Gastrocnemius medialis (tissue), 4 donors: ENCODE measurements around the gene VAC14. TPM values are rescaled to one million over a fixed set of nuclear protein-coding genes. Genes with fewer than 3 reads are reported as not detected.

Experiments
- ATAC-seq, 2 donors: fragments of 150-250 bp; one replicate each; pipeline ENCODE4 v1.9.1; 2016
- DNase-seq, 2 donors: peaks; one replicate each; pipeline ENCODE4 v3.0.0-alpha.2; 2019
- H3K27ac ChIP-seq, 4 donors: fragments of 200-600 bp; sonication (generic); 1 replicate in 1 of 4; 2 replicates in 3 of 4; pipeline ENCODE4 v1.5.1; 2016 to 2018; ENCODE audit warnings: mild to moderate bottlenecking in 2 of 4, moderate library complexity in 1 of 4
- H3K27me3 ChIP-seq, 3 donors: fragments of 200-600 bp; sonication (generic) in 2 of 3; 1 replicate in 1 of 3; 2 replicates in 2 of 3; pipeline versions ENCODE4 v1.5.1 to v1.6.0; 2016 to 2019; ENCODE audit warnings: mild to moderate bottlenecking in 1 of 3, moderate library complexity in 1 of 3
- H3K36me3 ChIP-seq, 2 donors: fragments of 200-600 bp; sonication (generic) in 1 of 2; one replicate each; pipeline ENCODE4 v1.5.1; 2017 to 2018
- H3K4me1 ChIP-seq, 2 donors: fragments of 200-600 bp; sonication (generic) in 1 of 2; one replicate each; pipeline ENCODE4 v1.5.1; 2016 to 2017; ENCODE audit warnings: mild to moderate bottlenecking in 2 of 2
- H3K4me3 ChIP-seq, 4 donors: fragments of 200-600 bp; sonication (generic) in 3 of 4; 1 replicate in 1 of 4; 2 replicates in 3 of 4; pipeline ENCODE4 v1.5.1; 2016 to 2019; ENCODE audit warnings: mild to moderate bottlenecking in 2 of 4
- H3K9me3 ChIP-seq, 3 donors: fragments of 200-600 bp; sonication (generic) in 2 of 3; 1 replicate in 1 of 3; 2 replicates in 2 of 3; pipeline ENCODE4 v1.5.1; 2016 to 2019
- POLR2A ChIP-seq, 2 donors: fragments of 450-650 bp; IDR thresholded peaks; one replicate each; pipeline ENCODE4 v1.6.1; 2017; ENCODE audit warnings: antibody characterized with exemption in 2 of 2, mild to moderate bottlenecking in 2 of 2, moderate library complexity in 2 of 2
- in situ Hi-C, 4 donors: fragments of 200-750 bp; cut with MboI; loops; one replicate each; pipeline versions ENCODE4 v1.15.0 to v1.8.0; 2017; ENCODE audit warnings: low sequenced_read_pairs in 4 of 4
- intact Hi-C: fragments of 100-400 bp; cut with DNase I; formaldehyde crosslinking; loops from one replicate; pipeline ENCODE4 v1.15.1; 2023; ENCODE audit warnings: low total_unique reads
- total RNA-seq, 4 donors: library from RNA; depleted of rRNA; stranded (reverse); fragments of >200 nt; gene quantifications; one replicate each; pipeline versions ENCODE4 v1.1.0 to v1.2.3, GENCODE V29; 2016
- TF ChIP-seq, protein P1 (sequence below), 5 experiments: fragments of 450-650 bp in 3 of 5; fragments of 200-600 bp in 2 of 5; sonication (generic) in 2 of 5; IDR thresholded peaks in 4 of 5; conservative IDR thresholded peaks in 1 of 5; 1 replicate in 4 of 5; 2 replicates in 1 of 5; pipeline ENCODE4 v1.5.1; 2016 to 2019; ENCODE audit warnings: antibody characterized with exemption in 5 of 5, mild to moderate bottlenecking in 3 of 5, moderate library complexity in 3 of 5

The VAC14 gene
- total RNA-seq, 4 donors from 2014 or later = 19.8 to 30.9 (median 27.0) TPM

DNA sequence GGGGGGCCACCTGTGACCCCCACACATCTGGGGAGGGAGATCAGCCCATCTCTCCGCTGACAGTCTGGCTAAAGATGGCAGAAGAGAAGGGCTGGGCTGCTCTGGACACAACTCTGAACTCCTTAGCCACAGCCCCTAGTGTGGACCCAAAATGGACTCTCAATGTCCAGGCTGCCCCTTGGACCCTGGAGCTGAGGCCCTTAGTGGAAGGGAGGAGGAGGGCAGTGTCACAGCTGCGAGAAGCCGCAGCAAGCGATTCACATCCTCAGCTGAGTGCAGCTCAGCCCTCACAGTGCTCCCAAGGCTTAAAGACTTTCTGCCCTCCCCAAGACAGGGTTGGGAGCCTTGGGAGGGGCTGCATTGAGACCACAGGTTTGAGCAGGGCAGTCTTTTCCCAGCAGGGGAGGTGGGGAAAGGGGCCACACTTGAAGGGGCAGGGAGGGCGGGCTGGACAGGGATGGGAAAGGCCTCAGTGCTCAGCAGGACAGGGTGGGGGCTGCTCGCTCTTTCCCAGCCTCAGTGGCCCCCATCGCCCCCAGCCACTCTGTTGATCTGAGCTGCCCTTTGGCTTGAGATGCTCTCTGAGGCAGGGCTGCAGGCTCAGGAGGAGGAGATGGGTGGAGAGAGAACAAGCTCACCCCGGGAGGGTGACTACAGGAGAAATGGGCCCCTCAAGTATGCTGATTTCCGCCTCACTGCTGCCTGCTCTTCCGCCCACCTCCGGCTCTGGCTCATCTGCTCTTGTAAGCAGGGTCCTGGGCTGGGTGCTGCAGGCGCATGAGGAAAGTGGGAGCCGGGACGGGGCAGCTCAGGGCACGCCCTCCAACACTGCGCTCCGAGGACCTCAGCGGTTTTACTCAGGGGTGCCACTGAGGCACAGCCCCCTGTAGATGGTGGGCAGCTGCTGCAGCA lies 64.2 kb downstream of the VAC14 start:
- H3K9me3 ChIP-seq = no peaks in the 10 kb centered on the region
- H3K4me3 ChIP-seq = peak overlapping the region in 1 of 4 donors; percentile 5
- in situ Hi-C loops = loop anchor here in 1 of 4 donors (10.0 kb wide), 1 partner anchor 52 kb away; the partner anchor contains the start of gene MTSS2
- H3K27ac ChIP-seq = peak overlapping the region; percentile 86 to 91 (median 90)
- no peaks in the 10 kb centered on the region for H3K36me3 ChIP-seq
- ATAC-seq = no peak
- no peak for DNase-seq
- TF ChIP-seq, protein P1, sequence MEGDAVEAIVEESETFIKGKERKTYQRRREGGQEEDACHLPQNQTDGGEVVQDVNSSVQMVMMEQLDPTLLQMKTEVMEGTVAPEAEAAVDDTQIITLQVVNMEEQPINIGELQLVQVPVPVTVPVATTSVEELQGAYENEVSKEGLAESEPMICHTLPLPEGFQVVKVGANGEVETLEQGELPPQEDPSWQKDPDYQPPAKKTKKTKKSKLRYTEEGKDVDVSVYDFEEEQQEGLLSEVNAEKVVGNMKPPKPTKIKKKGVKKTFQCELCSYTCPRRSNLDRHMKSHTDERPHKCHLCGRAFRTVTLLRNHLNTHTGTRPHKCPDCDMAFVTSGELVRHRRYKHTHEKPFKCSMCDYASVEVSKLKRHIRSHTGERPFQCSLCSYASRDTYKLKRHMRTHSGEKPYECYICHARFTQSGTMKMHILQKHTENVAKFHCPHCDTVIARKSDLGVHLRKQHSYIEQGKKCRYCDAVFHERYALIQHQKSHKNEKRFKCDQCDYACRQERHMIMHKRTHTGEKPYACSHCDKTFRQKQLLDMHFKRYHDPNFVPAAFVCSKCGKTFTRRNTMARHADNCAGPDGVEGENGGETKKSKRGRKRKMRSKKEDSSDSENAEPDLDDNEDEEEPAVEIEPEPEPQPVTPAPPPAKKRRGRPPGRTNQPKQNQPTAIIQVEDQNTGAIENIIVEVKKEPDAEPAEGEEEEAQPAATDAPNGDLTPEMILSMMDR (IDR thresholded peaks at IDR 0.05 in 4 of 5, conservative IDR thresholded peaks at IDR 0.05 in 1 of 5) = no peak
- TF ChIP-seq POLR2A (IDR thresholded peaks at IDR 0.05) = no peak
- H3K27me3 ChIP-seq = no peaks in the 10 kb centered on the region
- H3K4me1 ChIP-seq = peaks cover 39 to 45% of the 10 kb centered on the region in 2 donors
- intact Hi-C loops = no loop called here

GRCh38 chr16:70735141-70735979 lies 65.6 kb downstream of the VAC14 start:
- Histone ChIP-seq H3K27ac (peak overlapping the region; percentile 86 to 91 (median 90)), H3K9me3 (no peaks in the 10 kb centered on the region), H3K27me3 (no peaks in the 10 kb centered on the region), H3K4me1 (peaks cover 48 to 56% of the 10 kb centered on the region in 2 donors), H3K36me3 (no peaks in the 10 kb centered on the region), H3K4me3 (no peak overlapping the region)
- intact Hi-C loops (no loop called here), in situ Hi-C loops (loop anchor here in 1 of 4 donors (10.0 kb wide), 1 partner anchor 51 kb away; the partner anchor contains the start of gene MTSS2)
- ATAC-seq (peak in 1 of 2 donors; percentile 10), DNase-seq (peak in 1 of 2 donors; percentile 62)
- no peak for TF ChIP-seq POLR2A (IDR thresholded peaks at IDR 0.05)
- TF ChIP-seq, protein P1 (IDR thresholded peaks at IDR 0.05 in 4 of 5, conservative IDR thresholded peaks at IDR 0.05 in 1 of 5) = no peak

- TF ChIP-seq, protein P1 (IDR thresholded peaks at IDR 0.05 in 4 of 5, conservative IDR thresholded peaks at IDR 0.05 in 1 of 5) = no peak
- no peak for TF ChIP-seq POLR2A (IDR thresholded peaks at IDR 0.05)
- ATAC-seq (no peak), DNase-seq (no peak)
- no peak overlapping the region for H3K4me3 ChIP-seq
- H3K4me1 ChIP-seq = peaks cover 54 to 60% of the 10 kb centered on the region in 2 donors
- peak overlapping the region; percentile 86 to 91 (median 90) for H3K27ac ChIP-seq
- H3K36me3 ChIP-seq = no peaks in the 10 kb centered on the region
- intact Hi-C loops = no loop called here
- in situ Hi-C loops = loop anchor here in 1 of 4 donors (10.0 kb wide), 1 partner anchor 50 kb away; the partner anchor contains the start of gene MTSS2
- H3K27me3 ChIP-seq = no peaks in the 10 kb centered on the region
- no peaks in the 10 kb centered on the region for H3K9me3 ChIP-seq
These were observed 66.3 kb downstream of the VAC14 start for GRCh38 chr16:70734522-70735095.

GRCh38 chr16:70730944-70731343 lies 70.0 kb downstream of the VAC14 start:
- Histone ChIP-seq H3K9me3 (no peaks in the 10 kb centered on the region), H3K4me3 (no peak overlapping the region), H3K4me1 (peaks cover 38 to 46% of the 10 kb centered on the region in 2 donors), H3K27ac (peak overlapping the region; percentile 59 to 70 (median 66)), H3K27me3 (no peaks in the 10 kb centered on the region), H3K36me3 (no peaks in the 10 kb centered on the region)
- DNase-seq (peak; percentile 31 to 74), ATAC-seq (peak; percentile 70 to 73)
- intact Hi-C loops = no loop called here
- in situ Hi-C loops = loop anchor here in 1 of 4 donors (10.0 kb wide), 1 partner anchor 46 kb away; the partner anchor contains the start of gene MTSS2
- TF ChIP-seq POLR2A (IDR thresholded peaks at IDR 0.05) = no peak
- TF ChIP-seq, protein P1 (IDR thresholded peaks at IDR 0.05 in 4 of 5, conservative IDR thresholded peaks at IDR 0.05 in 1 of 5) = no peak
